HEK293T (cell line): ENCODE results near the gene MYBPC3.

Source experiments
- CTCF ChIA-PET: fragments of 350-600 bp; formaldehyde crosslinking; extraction: SDS; loops from one replicate; lab custom pipeline; 2021; ENCODE audit warnings: antibody characterized with exemption, inconsistent platforms; lab: Yijun Ruan, JAX
- POLR2A ChIA-PET: fragments of 350-600 bp; formaldehyde crosslinking; extraction: SDS; loops from one replicate; lab custom pipeline; 2020; ENCODE audit warnings: antibody characterized with exemption, inconsistent platforms; lab: Yijun Ruan, JAX
- DNase-seq: peaks from one replicate; pipeline ENCODE4 v3.0.0; 2012; ENCODE audit warnings: mixed read lengths; ENCODE audit errors: extremely low spot score
- ARNT ChIP-seq: fragments of 450-650 bp; IDR thresholded peaks from 2 replicates; pipeline ENCODE4 v1.6.1; 2017; ENCODE audit warnings: mild to moderate bottlenecking
- BHLHE40 ChIP-seq: fragments of 450-650 bp; IDR thresholded peaks from 2 replicates; pipeline ENCODE4 v1.6.1; 2016; ENCODE audit warnings: mild to moderate bottlenecking, moderate library complexity, borderline replicate concordance
- CTBP1 ChIP-seq: fragments of 450-650 bp; IDR thresholded peaks from 2 replicates; pipeline ENCODE4 v1.6.1; 2016; ENCODE audit warnings: borderline replicate concordance
- ELF4 ChIP-seq: fragments of 450-650 bp; IDR thresholded peaks from 2 replicates; pipeline ENCODE4 v1.6.1; 2017; ENCODE audit warnings: antibody characterized with exemption
- FOXA1 ChIP-seq: fragments of 450-650 bp; IDR thresholded peaks from 2 replicates; pipeline ENCODE4 v1.6.1; 2016; ENCODE audit warnings: mild to moderate bottlenecking
- FOXK2 ChIP-seq: fragments of 450-650 bp; IDR thresholded peaks from 2 replicates; pipeline ENCODE4 v1.6.1; 2016; ENCODE audit warnings: mild to moderate bottlenecking
- FOXM1 ChIP-seq: fragments of 450-650 bp; IDR thresholded peaks from 2 replicates; pipeline ENCODE4 v1.6.1; 2017; ENCODE audit warnings: mild to moderate bottlenecking, borderline replicate concordance
- HDGF ChIP-seq: fragments of 450-650 bp; IDR thresholded peaks from 2 replicates; pipeline ENCODE4 v1.6.1; 2017; ENCODE audit warnings: antibody characterized with exemption, borderline replicate concordance
- L3MBTL2 ChIP-seq: fragments of 450-650 bp; conservative IDR thresholded peaks from 2 replicates; pipeline ENCODE4 v1.6.1; 2016; ENCODE audit warnings: mild to moderate bottlenecking
- LEF1 ChIP-seq: fragments of 450-650 bp; IDR thresholded peaks from 2 replicates; pipeline ENCODE4 v1.6.1; 2017; ENCODE audit warnings: mild to moderate bottlenecking, borderline replicate concordance
- NFRKB ChIP-seq: fragments of 450-650 bp; IDR thresholded peaks from 2 replicates; pipeline ENCODE4 v1.6.1; 2016; ENCODE audit warnings: mild to moderate bottlenecking, moderate library complexity
- PKNOX1 ChIP-seq: fragments of 450-650 bp; IDR thresholded peaks from 2 replicates; pipeline ENCODE4 v1.6.1; 2016
- SP1 ChIP-seq: fragments of 450-650 bp; IDR thresholded peaks from 2 replicates; pipeline ENCODE4 v1.6.1; 2017
- SUZ12 ChIP-seq: fragments of 450-650 bp; IDR thresholded peaks from 2 replicates; pipeline ENCODE4 v1.6.1; 2016; ENCODE audit warnings: mild to moderate bottlenecking
- TARDBP ChIP-seq: fragments of 450-650 bp; IDR thresholded peaks from 2 replicates; pipeline ENCODE4 v1.6.1; 2016
- ZNF384 ChIP-seq: fragments of 450-650 bp; IDR thresholded peaks from 2 replicates; pipeline ENCODE4 v1.6.1; 2016

MYBPC3 gene

DNA sequence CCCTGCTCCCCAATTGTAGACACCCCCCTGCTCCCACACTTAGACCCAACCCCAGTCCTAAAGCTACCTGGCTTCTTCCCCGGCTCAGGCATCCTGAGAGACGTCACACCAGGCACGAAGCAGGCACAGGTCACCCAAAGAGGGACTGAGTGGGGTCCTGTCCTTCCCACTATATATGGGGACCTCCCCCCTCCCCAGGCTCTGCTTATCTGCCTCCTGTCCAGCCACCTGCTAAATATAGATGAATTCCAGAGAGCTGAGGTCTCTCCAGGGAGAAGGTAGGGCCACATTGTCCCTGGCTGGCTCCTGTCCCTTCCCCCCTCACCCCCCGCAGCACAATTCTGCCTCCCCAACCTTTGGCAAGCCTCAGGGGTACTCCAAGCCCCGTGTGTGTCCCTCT lies at the start of gene MYBPC3:
MYBPC3 (minus strand) TSS at position 147 of the 400 bp plus-strand sequence; CDS start at position 92, 55 bp downstream.
- TF ChIP-seq PKNOX1 (no peak), LEF1 (no peak), FOXK2 (no peak), CTBP1 (no peak), L3MBTL2 (no peak), HDGF (no peak)
- ChIA-PET POLR2A (no interaction called here), CTCF (no interaction called here)
- DNase-seq: no peak

GRCh38 chr11:47400768-47401279 lies 48.3 kb upstream of the MYBPC3 start:
- no peak for DNase-seq
- POLR2A ChIA-PET: interaction anchor here (0.9 to 2.3 kb wide), 5 partner anchors 8 to 27 kb away, joined by 3 to 6 read pairs (median 5); partner anchors contain the start of gene SLC39A13
- TF ChIP-seq HDGF (no peak), TARDBP (no peak), BHLHE40 (no peak), FOXK2 (no peak), SP1 (no peak), CTBP1 (no peak), SUZ12 (no peak), ZNF384 (no peak), LEF1 (no peak), FOXA1 (no peak)
- CTCF ChIA-PET: interaction anchor here (1.6 kb wide), 1 partner anchor 26 kb away, joined by 8 read pairs; no protein-coding TSS in a partner anchor

DNA sequence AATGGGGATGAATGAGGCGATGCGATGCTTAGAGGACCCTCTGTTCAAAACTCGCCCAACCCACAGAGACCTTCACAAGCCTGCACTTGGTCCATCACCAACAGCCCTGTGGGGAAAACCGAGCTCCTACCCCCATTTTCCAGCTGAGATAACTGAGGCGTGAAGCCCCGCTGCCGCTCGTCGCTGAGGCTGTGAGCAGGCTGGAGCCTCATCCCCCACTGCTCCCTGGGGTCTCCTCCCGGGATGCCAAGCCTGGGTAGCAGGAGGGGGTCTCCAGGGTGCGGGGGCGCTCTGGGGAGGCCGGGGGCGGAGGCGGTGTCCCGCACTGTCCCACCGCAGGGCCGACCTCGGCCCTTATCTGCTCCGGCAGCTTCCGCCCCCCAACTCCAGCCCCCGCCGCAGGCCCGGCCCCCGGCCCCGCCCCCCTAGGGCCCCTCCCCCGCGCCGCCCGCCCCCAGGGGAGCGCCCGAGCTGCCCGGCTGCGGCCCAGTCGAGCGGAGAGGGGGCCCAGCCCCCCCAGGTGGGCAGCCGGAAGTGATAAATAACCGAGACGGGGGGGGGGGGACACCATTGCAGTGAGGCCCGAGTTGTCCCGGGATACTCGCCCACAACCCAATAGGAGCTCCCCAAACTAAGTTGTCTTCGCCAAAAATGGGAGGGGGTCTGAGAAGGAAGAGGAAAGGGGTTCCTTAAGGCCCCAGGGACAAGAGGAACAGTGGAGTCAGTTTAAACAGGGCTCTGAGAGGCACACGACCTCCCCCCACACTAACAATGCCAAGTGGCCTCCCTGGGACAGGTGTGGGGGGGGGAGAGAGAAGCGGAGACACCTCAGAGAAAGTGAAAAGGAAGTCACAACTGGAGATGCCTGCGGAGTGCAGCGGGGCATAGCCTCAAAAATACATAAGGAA lies 47.6 kb upstream of the MYBPC3 start:
- CTCF ChIA-PET: interaction anchor here (1.6 kb wide), 1 partner anchor 26 kb away, joined by 8 read pairs; no protein-coding TSS in a partner anchor
- no peak for DNase-seq
- POLR2A ChIA-PET: interaction anchor here (0.9 to 2.3 kb wide), 7 partner anchors 9 to 151 kb away, joined by 3 to 6 read pairs (median 3); partner anchors contain the start of genes ACP2 and SLC39A13
- no peak for TF ChIP-seq SP1
- TF ChIP-seq FOXA1: no peak
- TF ChIP-seq BHLHE40: no peak
- TF ChIP-seq TARDBP: no peak
- TF ChIP-seq SUZ12: no peak
- no peak for TF ChIP-seq NFRKB
- TF ChIP-seq FOXM1: no peak
- no peak for TF ChIP-seq LEF1
- TF ChIP-seq ARNT: no peak
- no peak for TF ChIP-seq CTBP1
- TF ChIP-seq PKNOX1: no peak
- no peak for TF ChIP-seq ZNF384
- TF ChIP-seq FOXK2: no peak
- TF ChIP-seq ELF4: no peak

DNA sequence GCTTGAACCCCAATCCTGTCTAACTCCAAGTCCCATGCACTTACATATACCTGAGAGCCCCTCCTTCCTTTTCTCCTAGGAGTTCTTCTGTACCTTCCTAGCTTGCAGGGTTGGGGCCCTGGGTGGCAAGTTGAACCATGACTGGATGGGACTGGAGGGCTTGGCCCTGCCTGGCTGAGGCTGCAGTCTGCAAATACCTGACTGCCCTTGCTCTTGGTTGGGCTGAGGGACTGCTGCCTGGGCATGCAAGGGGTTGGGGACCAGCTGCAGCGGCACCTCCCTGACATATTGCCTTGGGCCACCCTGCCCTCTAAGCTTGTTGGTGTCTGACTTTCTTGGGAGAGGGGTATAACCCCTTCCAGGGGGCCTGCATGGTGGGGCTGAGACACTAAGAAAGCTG lies 46.0 kb upstream of the MYBPC3 start:
- no peak for DNase-seq
- CTCF ChIA-PET: interaction anchor here (0.6 to 1.3 kb wide), 3 partner anchors 24 to 135 kb away, joined by 3 to 5 read pairs (median 4); no protein-coding TSS in a partner anchor
- POLR2A ChIA-PET: interaction anchor here (1.1 to 1.2 kb wide), 2 partner anchors 9 to 17 kb away, joined by 3 read pairs; no protein-coding TSS in a partner anchor
- no peak for TF ChIP-seq FOXA1
- no peak for TF ChIP-seq CTBP1
- no peak for TF ChIP-seq TARDBP
- no peak for TF ChIP-seq SP1
- TF ChIP-seq FOXK2: no peak
- no peak for TF ChIP-seq PKNOX1
- TF ChIP-seq ELF4: no peak
- no peak for TF ChIP-seq L3MBTL2
- no peak for TF ChIP-seq HDGF

DNA sequence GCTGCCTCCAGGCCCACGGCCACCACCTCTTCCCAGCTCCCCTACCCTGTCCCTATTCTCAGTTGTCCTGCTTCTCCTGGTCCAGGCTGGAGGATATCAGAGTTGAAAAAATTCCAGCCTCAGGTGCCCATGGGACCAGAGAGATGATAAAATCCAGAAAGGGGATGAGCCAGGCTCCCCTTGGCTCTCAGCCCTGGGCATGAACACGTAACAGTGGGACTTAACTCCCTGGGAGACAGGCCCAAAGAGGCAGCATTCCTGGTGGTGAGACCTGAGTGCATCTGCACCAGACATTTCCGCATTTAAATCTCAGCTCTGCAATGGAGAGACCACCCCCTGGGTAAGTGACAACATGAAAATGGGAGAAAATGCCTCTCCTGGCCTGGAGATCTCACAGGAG lies 45.5 kb upstream of the MYBPC3 start:
- CTCF ChIA-PET: interaction anchor here (1.3 kb wide), 1 partner anchor 24 kb away, joined by 4 read pairs; no protein-coding TSS in a partner anchor

More for the DNA sequence above, 45.5 kb upstream of the MYBPC3 start:
- no peak for DNase-seq
- POLR2A ChIA-PET: interaction anchor here (1.2 kb wide), 1 partner anchor 9 kb away, joined by 3 read pairs; no protein-coding TSS in a partner anchor
- TF ChIP-seq FOXM1 (no peak), BHLHE40 (no peak), LEF1 (no peak), SUZ12 (no peak), SP1 (no peak), CTBP1 (no peak), PKNOX1 (no peak), L3MBTL2 (no peak), TARDBP (no peak), ZNF384 (no peak), NFRKB (no peak), HDGF (no peak), FOXK2 (no peak), ELF4 (no peak), FOXA1 (no peak), ARNT (no peak)
